ENCODE results near the gene COL4A4.

COL4A4 gene

GRCh38 chr2:226994775-226995174 lies 169.2 kb downstream of the COL4A4 start:
- DNase-seq (ENCODE audit: low read depth, low spot score), result no peak
- no peak overlapping the region for H3K27ac ChIP-seq

- H3K27ac ChIP-seq, result no peak overlapping the region
- DNase-seq (ENCODE audit: low read depth, low spot score), result no peak
Observed at GRCh38 chr2:226993171-226993570, 170.8 kb downstream of the COL4A4 start.

- DNase-seq (ENCODE audit: low read depth, low spot score), result no peak
- no peak overlapping the region for H3K27ac ChIP-seq
Observed at GRCh38 chr2:226991663-226992062, 172.3 kb downstream of the COL4A4 start.

- no peak overlapping the region for H3K27ac ChIP-seq
- DNase-seq (ENCODE audit: low read depth, low spot score), result no peak
Observed at GRCh38 chr2:226985583-226985946, 178.4 kb downstream of the COL4A4 start.

GRCh38 chr2:226984750-226985582 lies 179.0 kb downstream of the COL4A4 start:
- H3K27ac ChIP-seq, result no peak overlapping the region
- DNase-seq (ENCODE audit: low read depth, low spot score), result no peak

- no peak overlapping the region for H3K27ac ChIP-seq
- no peak for DNase-seq (ENCODE audit: low read depth, low spot score)
Observed at GRCh38 chr2:226983895-226984749, 179.9 kb downstream of the COL4A4 start.

GRCh38 chr2:226981791-226982326 lies 182.1 kb downstream of the COL4A4 start:
- H3K27ac ChIP-seq, result no peak overlapping the region
- no peak for DNase-seq (ENCODE audit: low read depth, low spot score)

- no peak overlapping the region for H3K27ac ChIP-seq
- DNase-seq (ENCODE audit: low read depth, low spot score), result no peak
Observed at GRCh38 chr2:226979004-226979403, 185.0 kb downstream of the COL4A4 start.

- DNase-seq (ENCODE audit: low read depth, low spot score), result no peak
- no peak overlapping the region for H3K27ac ChIP-seq
Observed at GRCh38 chr2:226978300-226978699, 185.7 kb downstream of the COL4A4 start.

- H3K27ac ChIP-seq, result peak overlapping the region; percentile 18
- peak; percentile 68 for DNase-seq (ENCODE audit: low read depth, low spot score)
Observed at GRCh38 chr2:226977775-226978190, 186.2 kb downstream of the COL4A4 start.

- no peak overlapping the region for H3K27ac ChIP-seq
- no peak for DNase-seq (ENCODE audit: low read depth, low spot score)
Observed at GRCh38 chr2:226973816-226974215, 190.2 kb downstream of the COL4A4 start.

GRCh38 chr2:226971770-226972169 lies 192.2 kb downstream of the COL4A4 start:
- no peak for DNase-seq (ENCODE audit: low read depth, low spot score)
- H3K27ac ChIP-seq, result no peak overlapping the region

- no peak overlapping the region for H3K27ac ChIP-seq
- no peak for DNase-seq (ENCODE audit: low read depth, low spot score)
Observed at GRCh38 chr2:226971084-226971483, 192.9 kb downstream of the COL4A4 start.

- DNase-seq (ENCODE audit: low read depth, low spot score), result no peak
Observed at GRCh38 chr2:226970362-226970761, 193.6 kb downstream of the COL4A4 start.

GRCh38 chr2:226969417-226970080 lies 194.5 kb downstream of the COL4A4 start:
- no peak for DNase-seq (ENCODE audit: low read depth, low spot score)
- H3K27ac ChIP-seq, result no peak overlapping the region

More at GRCh38 chr2:226970362-226970761, 193.6 kb downstream of the COL4A4 start:
- no peak overlapping the region for H3K27ac ChIP-seq

- no peak overlapping the region for H3K27ac ChIP-seq
- DNase-seq (ENCODE audit: low read depth, low spot score), result no peak
Observed at GRCh38 chr2:226965376-226965775, 198.6 kb downstream of the COL4A4 start.

GRCh38 chr2:226963528-226963927 lies 200.5 kb downstream of the COL4A4 start:
- DNase-seq (ENCODE audit: low read depth, low spot score), result no peak

GRCh38 chr2:226962176-226962773 lies 201.7 kb downstream of the COL4A4 start:
- DNase-seq (ENCODE audit: low read depth, low spot score), result no peak
- no peak overlapping the region for H3K27ac ChIP-seq

More at GRCh38 chr2:226963528-226963927, 200.5 kb downstream of the COL4A4 start:
- no peak overlapping the region for H3K27ac ChIP-seq

GRCh38 chr2:226959418-226959817 lies 204.6 kb downstream of the COL4A4 start:
- no peak overlapping the region for H3K27ac ChIP-seq
- DNase-seq (ENCODE audit: low read depth, low spot score), result no peak

- no peak for DNase-seq (ENCODE audit: low read depth, low spot score)
- no peak overlapping the region for H3K27ac ChIP-seq
Observed at GRCh38 chr2:226956659-226957058, 207.3 kb downstream of the COL4A4 start.
